ENCODE measurements around the gene TENM4.

The TENM4 gene

DNA sequence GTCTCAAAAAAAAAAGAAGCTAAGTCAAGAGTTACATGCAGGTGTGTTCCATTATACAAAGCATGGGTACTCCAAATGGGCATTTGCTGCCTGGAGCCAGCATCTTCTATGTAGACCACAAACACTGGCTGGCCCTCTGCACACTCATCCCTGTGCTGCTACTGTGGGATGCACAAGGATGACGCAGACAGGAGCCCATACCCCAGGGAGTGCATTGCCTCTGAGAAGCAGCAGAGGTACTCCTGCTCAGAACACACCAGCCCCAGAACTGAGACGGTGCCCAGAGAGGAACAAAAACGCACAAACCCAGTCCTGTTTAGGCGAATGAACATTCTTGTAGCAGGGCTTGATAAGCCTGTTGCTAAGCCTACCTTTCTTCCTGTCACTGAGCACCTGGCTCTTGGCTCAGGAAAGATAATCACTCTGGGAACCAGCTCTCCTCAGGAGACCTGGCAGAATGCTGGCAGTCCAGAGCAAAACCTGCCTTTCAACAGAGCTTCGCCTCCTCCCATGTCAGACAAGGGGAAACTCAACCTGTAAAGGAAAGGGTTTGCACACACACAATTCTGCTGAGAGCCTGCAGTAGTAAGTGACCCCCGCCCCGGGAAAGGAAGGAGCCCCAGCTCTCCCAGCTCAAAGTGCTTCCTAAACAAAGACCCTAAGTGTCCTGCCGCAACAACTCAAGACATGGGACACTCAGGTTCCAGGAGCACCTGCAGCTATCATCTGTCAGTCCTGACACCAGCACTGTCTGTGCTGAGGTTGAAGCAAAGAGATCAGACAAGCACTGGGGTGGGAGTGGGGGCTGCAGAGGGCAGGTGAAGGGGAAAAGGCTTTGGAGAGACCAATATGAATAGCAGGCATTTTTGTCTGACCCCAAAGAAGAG, 145.7 kb downstream of the TENM4 start:
- DNase-seq (ENCODE audit: low read depth) = no peak

GRCh38 chr11:79291948-79292347, 148.9 kb downstream of the TENM4 start:
- no peak for DNase-seq (ENCODE audit: low read depth)

DNA sequence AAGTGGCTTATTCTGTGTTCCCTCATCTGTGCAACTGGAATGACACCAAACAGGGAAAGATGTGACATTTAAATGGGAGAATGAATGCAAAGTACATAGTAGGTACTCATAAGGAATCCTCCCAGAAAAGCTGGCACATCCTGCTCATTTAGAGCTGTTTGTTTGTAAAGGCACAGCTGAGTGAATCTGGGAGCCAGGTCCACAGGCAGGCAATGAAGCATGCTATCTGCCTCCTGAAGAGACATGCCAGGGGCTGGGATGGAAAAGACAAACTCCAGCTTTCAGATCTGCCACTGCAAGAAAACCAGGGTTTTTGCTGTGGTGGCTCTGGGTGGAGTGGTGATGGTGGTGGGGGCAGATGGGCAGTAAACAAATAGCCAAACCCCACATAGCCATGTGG, 150.1 kb downstream of the TENM4 start:
- no peak for DNase-seq (ENCODE audit: low read depth)

GRCh38 chr11:79287952-79288351, 152.9 kb downstream of the TENM4 start:
- DNase-seq (ENCODE audit: low read depth) = no peak

GRCh38 chr11:79285756-79286155, 155.1 kb downstream of the TENM4 start:
- no peak for DNase-seq (ENCODE audit: low read depth)

DNA sequence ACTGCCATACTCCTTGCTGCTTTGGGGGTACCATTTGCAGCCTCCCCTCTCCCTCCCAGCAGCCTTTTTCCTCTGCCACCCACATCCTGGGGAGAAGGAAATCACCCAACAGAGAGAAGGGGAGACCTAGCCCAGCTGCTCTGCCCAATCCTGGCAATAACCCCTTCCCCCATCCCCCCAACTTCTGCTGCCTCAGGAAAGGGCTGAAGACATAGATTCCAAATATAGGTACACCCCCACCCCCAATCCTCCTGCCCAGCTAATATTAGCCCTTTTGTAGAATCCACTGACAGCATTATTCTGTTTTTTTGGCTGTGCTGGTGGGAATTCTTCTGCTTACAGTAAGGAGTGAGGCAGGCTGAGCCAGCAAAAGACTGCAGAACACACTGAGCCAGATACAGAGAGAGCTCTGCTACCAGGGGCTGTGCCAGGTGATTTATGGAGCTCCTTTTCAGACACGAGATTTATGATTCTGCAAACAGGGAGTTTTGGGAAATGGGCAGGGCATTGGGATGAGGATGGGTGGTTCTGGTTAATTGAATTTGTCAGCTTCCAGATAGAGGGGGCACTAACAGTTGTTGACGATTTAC, 164.0 kb downstream of the TENM4 start:
- no peak for DNase-seq (ENCODE audit: low read depth)

DNA sequence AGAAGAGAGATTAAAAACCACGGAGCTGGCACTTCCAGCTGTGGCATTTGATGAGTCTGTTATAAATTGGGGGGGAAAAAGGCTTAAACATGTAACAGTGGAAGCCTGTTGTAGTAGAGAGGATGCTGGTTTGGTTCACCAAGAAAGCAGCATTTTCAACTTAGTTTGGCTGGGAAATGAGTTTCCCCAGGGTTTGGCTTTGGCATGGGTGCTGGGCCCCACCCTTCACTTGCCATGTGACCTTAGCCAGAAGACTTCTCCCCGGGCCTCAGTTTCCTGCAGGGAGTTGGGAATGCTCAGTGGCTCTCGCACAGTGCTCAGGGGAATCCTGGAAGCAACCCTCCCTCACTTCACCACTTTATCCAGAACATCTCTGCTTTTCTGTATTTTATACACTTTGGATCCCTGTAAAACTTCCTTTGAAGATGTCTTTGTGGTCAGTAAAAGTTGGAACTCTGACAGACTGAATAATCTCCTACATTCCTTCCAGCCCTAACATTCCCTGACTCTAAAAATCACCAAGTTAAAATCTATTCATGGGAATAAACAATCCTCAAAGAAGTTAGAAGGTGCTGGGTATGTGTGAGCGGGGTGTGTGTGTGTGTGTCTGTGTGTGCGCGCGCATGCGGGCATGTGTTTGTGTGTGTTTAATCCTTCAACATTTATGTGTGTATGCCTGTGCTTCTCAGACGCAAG, 166.0 kb downstream of the TENM4 start:
- DNase-seq (ENCODE audit: low read depth) = no peak

DNA sequence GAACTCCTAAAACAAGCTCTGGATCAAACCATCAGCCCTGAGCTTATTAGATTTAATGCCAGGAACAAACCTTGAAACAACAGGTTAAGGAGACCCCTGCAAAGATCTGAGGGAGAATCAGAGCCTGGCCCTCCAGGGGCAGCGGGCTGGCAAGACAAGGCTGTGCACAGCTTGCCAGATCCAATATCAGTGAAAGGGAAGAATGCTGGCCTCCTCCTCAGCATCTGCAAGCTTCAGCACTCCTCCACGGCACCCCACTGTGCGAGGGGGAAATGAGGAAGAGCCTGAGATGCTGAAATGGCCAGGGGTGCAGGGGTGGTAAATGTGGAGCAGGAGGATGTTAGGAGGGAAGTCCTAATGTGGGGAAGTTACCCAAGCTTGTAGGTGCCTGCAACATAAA, 167.0 kb downstream of the TENM4 start:
- no peak for DNase-seq (ENCODE audit: low read depth)

DNA sequence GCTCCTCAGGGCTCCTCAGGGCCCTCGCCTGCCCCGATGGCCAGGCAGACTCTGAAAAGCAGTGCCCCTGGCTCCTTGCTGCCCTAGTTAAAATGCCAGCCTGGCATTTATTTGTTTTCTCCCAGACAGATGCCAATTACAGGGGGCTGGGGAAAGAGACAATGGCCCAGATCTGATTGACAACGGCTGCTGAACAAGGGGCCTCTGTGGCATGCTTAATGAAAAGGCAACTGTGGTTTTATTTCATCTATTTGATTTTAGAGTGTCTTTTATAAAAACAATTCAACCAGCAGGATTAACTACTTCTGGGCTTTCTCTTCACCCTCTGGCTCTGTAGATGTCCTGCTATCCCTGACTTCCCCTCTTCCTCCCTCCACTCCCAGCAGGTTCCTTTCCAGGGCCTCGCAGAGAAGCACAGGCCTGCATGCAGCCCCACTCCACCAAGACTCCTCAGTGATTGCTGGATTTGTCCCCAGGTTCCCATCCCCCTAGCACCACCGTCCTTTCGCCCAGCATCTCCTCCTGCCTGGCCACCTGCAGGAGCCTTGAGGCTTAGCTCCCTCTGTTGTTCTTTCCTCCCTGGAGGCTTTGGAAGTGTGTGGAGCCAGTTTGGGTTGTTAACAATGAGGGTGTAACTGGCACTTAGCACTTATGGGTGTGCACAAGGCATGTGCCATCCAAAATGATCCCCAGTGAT, 171.1 kb downstream of the TENM4 start:
- DNase-seq (ENCODE audit: low read depth) = no peak

DNA sequence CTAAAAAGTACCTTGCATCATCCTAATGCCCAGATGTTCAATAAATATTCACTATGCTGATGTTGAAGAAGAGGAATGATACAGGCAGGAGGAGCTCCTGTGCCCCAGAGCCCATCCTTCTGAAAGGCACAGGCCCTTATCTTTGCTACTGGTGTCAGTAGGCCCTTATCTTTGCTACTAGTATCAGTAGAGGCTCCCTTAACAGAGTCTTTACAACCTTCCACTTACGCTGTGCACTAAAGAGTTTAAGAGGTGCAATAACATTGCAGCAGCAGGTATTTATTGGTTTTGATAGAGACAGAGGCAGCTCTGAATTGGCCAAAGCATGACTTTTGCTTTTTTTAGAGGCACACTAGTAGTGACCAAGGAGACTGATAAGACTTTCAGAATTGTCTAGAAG, 174.4 kb downstream of the TENM4 start:
- DNase-seq (ENCODE audit: low read depth) = no peak

- no peak for DNase-seq (ENCODE audit: low read depth)
These were observed 175.0 kb downstream of the TENM4 start for GRCh38 chr11:79265756-79266322.

DNA sequence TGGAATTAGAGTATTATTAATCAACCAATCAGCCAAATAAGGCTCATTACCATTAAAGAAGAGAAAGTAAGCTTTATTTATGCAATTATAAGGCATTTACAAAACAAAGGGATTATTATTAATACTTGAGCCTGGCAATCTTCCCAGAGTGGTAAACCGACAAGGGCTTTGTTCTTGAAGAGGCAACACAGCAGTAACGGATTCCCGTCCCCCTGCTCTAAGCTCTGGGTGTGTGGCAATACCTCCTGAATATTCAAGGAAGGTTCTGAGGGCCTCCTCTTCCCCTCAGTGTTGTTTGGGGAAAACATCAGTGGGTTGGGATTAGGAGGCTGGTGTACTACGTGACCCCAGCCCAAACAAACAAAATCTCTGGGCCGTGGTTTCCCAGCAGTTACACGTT, 176.5 kb downstream of the TENM4 start:
- DNase-seq (ENCODE audit: low read depth) = no peak

GRCh38 chr11:79263001-79263400, 177.8 kb downstream of the TENM4 start:
- DNase-seq (ENCODE audit: low read depth) = no peak

DNA sequence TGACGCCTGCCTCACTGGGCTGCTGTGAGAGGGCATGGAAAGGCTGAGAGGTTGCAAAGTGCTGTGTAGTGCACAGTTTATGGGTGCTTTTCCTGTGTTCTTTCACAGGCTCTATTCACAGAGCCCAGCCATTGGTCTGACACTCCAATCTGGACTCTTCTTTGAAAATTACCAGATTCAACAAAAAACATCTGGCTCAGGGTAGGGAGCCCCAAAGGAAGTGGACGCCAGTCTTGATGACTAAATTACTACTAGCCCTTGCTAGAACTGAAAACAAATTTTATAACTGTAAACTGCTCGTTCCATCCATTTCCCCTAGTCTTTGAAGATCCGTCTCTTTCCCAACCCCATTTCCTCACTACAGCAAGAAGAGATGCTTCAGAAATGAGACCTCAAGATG, 178.6 kb downstream of the TENM4 start:
- no peak for DNase-seq (ENCODE audit: low read depth)

DNA sequence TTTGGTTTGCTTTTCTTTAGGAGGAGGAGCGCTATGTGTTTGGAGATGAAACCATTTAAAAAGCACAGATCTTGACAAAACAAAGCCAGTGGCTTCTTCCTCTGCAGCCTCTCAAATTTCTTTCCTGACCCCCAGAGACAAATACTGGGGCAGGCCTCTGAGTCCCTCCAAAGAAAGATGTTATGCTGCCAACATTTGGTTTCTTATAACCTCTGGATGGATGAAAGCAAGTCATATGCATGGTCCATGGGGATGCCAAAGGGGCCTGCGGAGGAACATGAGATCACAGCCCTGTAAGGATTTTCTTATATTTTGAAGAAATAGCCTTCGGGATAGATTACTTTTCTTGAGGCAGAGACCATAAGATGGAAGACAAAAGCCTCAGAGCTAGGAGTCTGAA, 179.1 kb downstream of the TENM4 start:
- DNase-seq (ENCODE audit: low read depth) = no peak

GRCh38 chr11:79259800-79260199, 181.0 kb downstream of the TENM4 start:
- DNase-seq (ENCODE audit: low read depth) = no peak

DNA sequence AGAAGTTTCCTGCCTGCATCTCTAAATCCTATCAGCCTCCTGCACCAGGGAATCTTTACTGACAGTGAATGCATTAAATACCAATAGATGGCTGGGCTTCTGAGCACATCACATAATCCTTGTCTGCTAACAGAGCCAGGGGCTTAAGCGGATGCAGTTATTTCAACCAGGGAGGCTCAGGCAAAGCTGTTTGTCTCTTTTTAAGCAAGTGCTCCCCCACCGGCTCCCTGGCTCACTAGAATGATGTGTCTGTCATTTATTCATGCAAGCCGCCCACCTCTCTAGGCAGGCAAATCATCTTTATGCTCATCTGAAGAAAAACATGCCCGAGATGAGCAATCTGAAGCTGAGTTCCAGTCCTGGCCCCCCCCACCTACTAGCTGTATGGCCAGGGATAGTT, 182.3 kb downstream of the TENM4 start:
- DNase-seq (ENCODE audit: low read depth) = no peak

- DNase-seq (ENCODE audit: low read depth) = no peak
These were observed 184.9 kb downstream of the TENM4 start for GRCh38 chr11:79255965-79256364.

DNA sequence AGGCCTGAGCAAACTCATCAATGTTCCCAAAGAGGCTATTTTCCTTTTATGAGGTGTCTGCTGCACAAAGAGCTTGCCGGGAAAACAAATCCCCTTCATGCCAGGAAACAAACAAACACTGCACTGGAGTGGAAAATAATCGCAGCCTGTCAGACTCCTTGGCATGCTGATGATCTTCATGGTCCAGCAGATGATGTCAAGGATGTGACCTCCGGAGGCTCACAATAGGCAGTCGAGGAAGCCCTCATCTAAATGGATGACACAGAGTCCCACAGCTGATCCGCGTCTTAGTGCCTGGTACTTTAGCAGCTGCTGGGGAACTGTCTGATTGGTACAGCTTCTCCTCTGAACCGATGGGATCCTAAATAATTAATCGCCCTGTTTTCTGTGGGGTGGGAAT, 187.6 kb downstream of the TENM4 start:
- no peak for DNase-seq (ENCODE audit: low read depth)

GRCh38 chr11:79249295-79249993, 191.4 kb downstream of the TENM4 start:
- no peak for DNase-seq (ENCODE audit: low read depth)

GRCh38 chr11:79244798-79245197, 196.0 kb downstream of the TENM4 start:
- DNase-seq (ENCODE audit: low read depth) = no peak
